ENCODE data around the gene RGS9BP. TPM values are rescaled to one million over a fixed set of nuclear protein-coding genes. Genes with fewer than 3 reads are reported as not detected.
A peak's percentile ranks its signal among the peaks of the same experiment; 100 is the strongest.
"Not testable (repeated sequence)": the region's sequence is repeated elsewhere in the genome, so short reads cannot be mapped to it uniquely, and the experiment has no call there.

Gene RGS9BP
- total and polyA plus RNA-seq, 5 experiments from 2014 or later, result 0.16 to 0.36 (median 0.20) TPM

GRCh38 chr19:32708457-32708856 is 32.8 kb downstream of the RGS9BP start:
- DNase-seq, result peak in 5 of 10 donors; percentile 9 to 47 (median 27)
- Mint-ChIP-seq H3K4me3 (peak overlapping the region in 5 of 10 donors; percentile 12 to 39 (median 26)), H3K27me3 (no peaks in the 10 kb centered on the region), H3K27ac (peak overlapping the region in 5 of 10 donors; percentile 6 to 82 (median 38)), H3K9me3 (peaks cover 0 to 11% (median 6%) of the 10 kb centered on the region in 9 donors), H3K36me3 (peaks cover 8 to 66% (median 21%) of the 10 kb centered on the region in 3 donors), H3K4me1 (peaks cover 12 to 25% (median 17%) of the 10 kb centered on the region in 4 donors)
- POLR2A ChIA-PET, result interaction anchor here (0.7 kb wide), 2 partner anchors 88 to 349 kb away, joined by 3 read pairs; no protein-coding TSS in a partner anchor
- peak; percentile 90 to 96 for ATAC-seq

- no peaks in the 10 kb centered on the region for H3K27me3 Mint-ChIP-seq
- H3K27ac Mint-ChIP-seq, result peak overlapping the region in 2 of 10 donors; percentile 37 to 82
- peak overlapping the region in 2 of 10 donors; percentile 23 to 30 for H3K4me3 Mint-ChIP-seq
- POLR2A ChIA-PET, result interaction anchor here (0.6 to 0.7 kb wide), 2 partner anchors 87 to 390 kb away, joined by 3 to 4 read pairs; no protein-coding TSS in a partner anchor
- ATAC-seq (no peak), DNase-seq (no peak)
- peaks cover 0 to 7% (median 3%) of the 10 kb centered on the region in 9 donors for H3K9me3 Mint-ChIP-seq
- peaks cover 12 to 25% (median 17%) of the 10 kb centered on the region in 4 donors for H3K4me1 Mint-ChIP-seq
- H3K36me3 Mint-ChIP-seq, result peaks cover 5 to 66% (median 20%) of the 10 kb centered on the region in 3 donors
Measured at GRCh38 chr19:32709032-32709431, 33.4 kb downstream of the RGS9BP start.

- no peak overlapping the region for H3K4me3 Mint-ChIP-seq
- ATAC-seq (no peak), DNase-seq (no peak)
- H3K36me3 Mint-ChIP-seq, result peaks cover 0 to 63% (median 12%) of the 10 kb centered on the region in 3 donors
- POLR2A ChIA-PET, result no interaction called here
- H3K27ac Mint-ChIP-seq, result no peak overlapping the region
- H3K27me3 Mint-ChIP-seq, result no peaks in the 10 kb centered on the region
- no peaks in the 10 kb centered on the region for H3K9me3 Mint-ChIP-seq
- H3K4me1 Mint-ChIP-seq, result peaks cover 9 to 20% (median 15%) of the 10 kb centered on the region in 4 donors
Measured at GRCh38 chr19:32711747-32712146, 36.1 kb downstream of the RGS9BP start.

GRCh38 chr19:32716203-32716602 is 40.6 kb downstream of the RGS9BP start:
- peak overlapping the region in 1 of 10 donors; percentile 36 for H3K27ac Mint-ChIP-seq
- DNase-seq, H3K9me3 Mint-ChIP-seq, POLR2A ChIA-PET, ATAC-seq, H3K4me1 Mint-ChIP-seq, H3K4me3 Mint-ChIP-seq, H3K27me3 Mint-ChIP-seq: not testable (repeated sequence)
- H3K36me3 Mint-ChIP-seq, result peaks cover 0 to 36% (median 9%) of the 10 kb centered on the region in 3 donors

GRCh38 chr19:32717496-32717895 is 41.8 kb downstream of the RGS9BP start:
- H3K4me3 Mint-ChIP-seq, result no peak overlapping the region
- peaks cover 0 to 26% (median 9%) of the 10 kb centered on the region in 3 donors for H3K36me3 Mint-ChIP-seq
- ATAC-seq (no peak), DNase-seq (no peak)
- no peaks in the 10 kb centered on the region for H3K27me3 Mint-ChIP-seq
- no peaks in the 10 kb centered on the region for H3K9me3 Mint-ChIP-seq
- POLR2A ChIA-PET, result no interaction called here
- peak overlapping the region in 1 of 10 donors; percentile 62 for H3K27ac Mint-ChIP-seq
- H3K4me1 Mint-ChIP-seq, result peaks cover 0 to 6% (median 2%) of the 10 kb centered on the region in 4 donors

GRCh38 chr19:32718286-32718685 is 42.6 kb downstream of the RGS9BP start:
- POLR2A ChIA-PET, result interaction anchor here (0.5 kb wide), 1 partner anchor 83 kb away, joined by 5 read pairs; no protein-coding TSS in a partner anchor
- H3K36me3 Mint-ChIP-seq, result peaks cover 0 to 19% (median 8%) of the 10 kb centered on the region in 3 donors
- no peaks in the 10 kb centered on the region for H3K9me3 Mint-ChIP-seq
- DNase-seq (no peak), ATAC-seq (no peak)
- no peak overlapping the region for H3K4me3 Mint-ChIP-seq
- H3K4me1 Mint-ChIP-seq, result peaks cover 0 to 6% (median 2%) of the 10 kb centered on the region in 4 donors
- no peaks in the 10 kb centered on the region for H3K27me3 Mint-ChIP-seq
- peak overlapping the region in 1 of 10 donors; percentile 6 for H3K27ac Mint-ChIP-seq

GRCh38 chr19:32719611-32720059 is 44.0 kb downstream of the RGS9BP start, which contains the start of gene TDRD12:
Gene TDRD12, plus strand, starts transcription at chr19:32719767. Its CDS starts 306 bp downstream, at chr19:32720073.
- Mint-ChIP-seq H3K27ac (no peak within 1 kb of the TSS), H3K9me3 (no peaks in the 10 kb centered on the region), H3K36me3 (peaks cover 0 to 8% (median 3%) of the 10 kb centered on the region in 3 donors), H3K27me3 (no peaks in the 10 kb centered on the region), H3K4me3 (no peak within 1 kb of the TSS), H3K4me1 (peaks cover 0 to 6% (median 2%) of the 10 kb centered on the region in 4 donors)
- ATAC-seq (no peak), DNase-seq (no peak)
- POLR2A ChIA-PET, result no interaction called here

- Mint-ChIP-seq H3K27ac (no peak overlapping the region), H3K36me3 (peaks cover 0 to 1% (median 0%) of the 10 kb centered on the region in 3 donors), H3K27me3 (no peaks in the 10 kb centered on the region), H3K4me1 (peaks cover 0 to 6% (median 2%) of the 10 kb centered on the region in 4 donors), H3K9me3 (no peaks in the 10 kb centered on the region), H3K4me3 (no peak overlapping the region)
- DNase-seq (no peak), ATAC-seq (no peak)
- POLR2A ChIA-PET, result interaction anchor here (0.5 kb wide), 1 partner anchor 16 kb away, joined by 8 read pairs; no protein-coding TSS in a partner anchor
Measured at GRCh38 chr19:32720216-32720935, 44.7 kb downstream of the RGS9BP start.

GRCh38 chr19:32720936-32721250 is 45.2 kb downstream of the RGS9BP start:
- no peak for DNase-seq
- Mint-ChIP-seq H3K4me3 (no peak overlapping the region), H3K27me3 (no peaks in the 10 kb centered on the region), H3K4me1 (peaks cover 0 to 6% (median 2%) of the 10 kb centered on the region in 4 donors), H3K36me3 (no peaks in the 10 kb centered on the region), H3K9me3 (no peaks in the 10 kb centered on the region), H3K27ac (no peak overlapping the region)
- ATAC-seq, result no peak
- POLR2A ChIA-PET, result no interaction called here

Other genes starting within 250 kb of the RGS9BP start
- gene PDCD5, start 94.7 kb upstream of the RGS9BP start, total RNA-seq, result 10 to 100 TPM; 58.9 to 60.7 TPM
- gene PDCD5, start 94.7 kb upstream of the RGS9BP start, polyA plus RNA-seq, result 100 to 1,000 TPM in 2 of 3 donors, 10 to 100 TPM in 1; 99.5 to 117 (median 109) TPM
- 10 to 100 TPM; 34.1 to 34.2 TPM for gene ANKRD27, start 668 bp upstream of the RGS9BP start, total RNA-seq
- gene ANKRD27, start 668 bp upstream of the RGS9BP start, polyA plus RNA-seq, result 10 to 100 TPM in 2 of 3 donors, 1 to 10 TPM in 1; 9.0 to 17.1 (median 12.1) TPM
- gene NUDT19, start 16.0 kb downstream of the RGS9BP start, total RNA-seq, result 10 to 100 TPM; 11.2 to 11.5 TPM
- 1 to 10 TPM; 2.5 to 2.7 (median 2.5) TPM for gene NUDT19, start 16.0 kb downstream of the RGS9BP start, polyA plus RNA-seq
- gene TDRD12, start 43.9 kb downstream of the RGS9BP start, total RNA-seq, result under 1 TPM; 0.60 to 0.70 TPM
- gene TDRD12, start 43.9 kb downstream of the RGS9BP start, polyA plus RNA-seq, result under 1 TPM; 0.06 to 0.18 (median 0.13) TPM
- 1 to 10 TPM in 1 of 2 experiments, under 1 TPM in 1; 0.93 to 1.5 TPM for gene SLC7A9, start 193.9 kb downstream of the RGS9BP start, total RNA-seq
- not detected for gene SLC7A9, start 193.9 kb downstream of the RGS9BP start, polyA plus RNA-seq

All from naive thymus-derived CD8-positive, alpha-beta T cell (primary cell).